Calu3 (cell line): ENCODE measurements around the gene HSPG2. TPM values are rescaled to one million over a fixed set of nuclear protein-coding genes. Genes with fewer than 3 reads are reported as not detected.
A peak's percentile ranks its signal among the peaks of the same experiment; 100 is the strongest.
"Not testable (repeated sequence)": the region's sequence is repeated elsewhere in the genome, so short reads cannot be mapped to it uniquely, and the experiment has no call there.

Experiments
- Bru-seq: library from RNA; stranded (reverse); fragments of 400-500 nt; gene quantifications from one replicate; lab custom pipeline; 2021; lab: Mats Ljungman, UMichigan
- BruChase-seq, 2 experiments: library from RNA; stranded (reverse); fragments of 400-500 nt; gene quantifications; one replicate each; lab custom pipeline; 2021; lab: Mats Ljungman, UMichigan
- BruUV-seq: library from RNA; stranded (reverse); fragments of 400-500 nt; replicated peaks from 2 replicates; lab custom pipeline; 2021; lab: Mats Ljungman, UMichigan
- CTCF ChIA-PET: fragments of 300-600 bp; sonication (Branson Sonifier 250); formaldehyde crosslinking; loops from one replicate; lab custom pipeline; 2022; ENCODE audit warnings: antibody characterized with exemption; lab: Charles Lee
- DNase-seq: peaks from one replicate; pipeline ENCODE4 v3.0.0; 2022
- H3K27ac Mint-ChIP-seq: one replicate; pipeline ENCODE4 v1.8.0; 2022; ENCODE audit warnings: mixed read lengths; ENCODE audit not compliant: unreplicated experiment
- H3K27me3 Mint-ChIP-seq: one replicate; pipeline ENCODE4 v1.8.0; 2022; ENCODE audit warnings: mixed read lengths; ENCODE audit not compliant: unreplicated experiment
- H3K36me3 Mint-ChIP-seq: one replicate; pipeline ENCODE4 v1.8.0; 2022; ENCODE audit warnings: mild to moderate bottlenecking, moderate library complexity, mixed read lengths; ENCODE audit not compliant: insufficient read depth, unreplicated experiment
- H3K4me1 Mint-ChIP-seq: one replicate; pipeline ENCODE4 v1.8.0; 2022; ENCODE audit warnings: mild to moderate bottlenecking, low read depth, mixed read lengths; ENCODE audit not compliant: unreplicated experiment
- H3K4me3 Mint-ChIP-seq: one replicate; pipeline ENCODE4 v1.8.0; 2022; ENCODE audit warnings: mild to moderate bottlenecking, low read depth, moderate library complexity, mixed read lengths; ENCODE audit not compliant: unreplicated experiment
- H3K9me3 Mint-ChIP-seq: one replicate; pipeline ENCODE4 v1.8.0; 2022; ENCODE audit warnings: low read depth, mixed read lengths; ENCODE audit not compliant: unreplicated experiment
- intact Hi-C: fragments of 100-400 bp; cut with micrococcal nuclease; formaldehyde crosslinking; loops from one replicate; pipeline ENCODE4 v1.10.0; 2022; ENCODE audit not compliant: unreplicated experiment
- long read RNA-seq: library from polyadenylated mRNA; stranded (forward); transcript quantifications from one replicate; pipeline ENCODE4 v2.0.0, GENCODE V29; 2022
- total RNA-seq: library from RNA; stranded (reverse); gene quantifications from 2 replicates; pipeline ENCODE4 v1.2.3, GENCODE V29; 2022
- TF ChIP-seq, protein P1 (sequence below): fragments of 200-600 bp; IDR thresholded peaks from one replicate; pipeline ENCODE4 v1.8.0; 2022; ENCODE audit warnings: antibody characterized with exemption; ENCODE audit not compliant: unreplicated experiment

Gene HSPG2
- total RNA-seq: 397 and 398 TPM in 2 replicates
- Bru-seq, nascent RNA: percentile 78 among the genes with signal in this experiment
- percentile 90 among the genes with signal in this experiment for BruChase-seq, experiment 1, labeled RNA remaining after a 6-hour chase
- BruChase-seq, experiment 2, labeled RNA remaining after a 2-hour chase: percentile 88 among the genes with signal in this experiment
- long read RNA-seq, partial matches to known transcripts: 34 of 77 reads
- long read RNA-seq, other reads (novel, unspliced or antisense): 38 of 77 reads

DNA sequence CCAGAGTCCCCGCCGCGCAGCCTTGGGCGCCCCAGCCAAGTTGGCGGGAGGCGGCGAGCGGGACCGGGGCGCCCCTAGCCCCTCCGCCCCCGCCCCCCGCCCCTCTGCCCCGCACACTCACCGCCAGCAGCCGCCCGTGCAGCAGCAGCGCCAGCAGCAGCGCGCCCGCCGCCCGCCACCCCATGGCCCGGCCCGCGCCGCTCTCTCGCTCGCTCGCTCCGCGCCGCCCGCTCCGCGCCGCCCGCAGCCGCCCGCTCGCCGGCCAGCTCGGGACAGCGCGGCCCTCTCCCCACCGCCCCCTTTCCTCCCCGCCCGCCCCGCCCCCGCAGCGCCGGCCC lies at the start of gene HSPG2:
Gene HSPG2, minus strand, starts transcription at position 277 of the 338 bp plus-strand sequence. Its CDS starts 93 bp downstream, at position 184.
- Mint-ChIP-seq H3K36me3 (peaks cover 69% of the 10 kb centered on the region), H3K4me1 (peaks cover 50% of the 10 kb centered on the region), H3K4me3 (peak within 1 kb of the TSS; percentile 88), H3K9me3 (no peaks in the 10 kb centered on the region), H3K27me3 (no peaks in the 10 kb centered on the region), H3K27ac (peak within 1 kb of the TSS; percentile 92)
- intact Hi-C loops: no loop called here
- no peak for DNase-seq
- BruUV-seq: no TSS peak
- CTCF ChIA-PET: no interaction called here
- TF ChIP-seq, protein P1, sequence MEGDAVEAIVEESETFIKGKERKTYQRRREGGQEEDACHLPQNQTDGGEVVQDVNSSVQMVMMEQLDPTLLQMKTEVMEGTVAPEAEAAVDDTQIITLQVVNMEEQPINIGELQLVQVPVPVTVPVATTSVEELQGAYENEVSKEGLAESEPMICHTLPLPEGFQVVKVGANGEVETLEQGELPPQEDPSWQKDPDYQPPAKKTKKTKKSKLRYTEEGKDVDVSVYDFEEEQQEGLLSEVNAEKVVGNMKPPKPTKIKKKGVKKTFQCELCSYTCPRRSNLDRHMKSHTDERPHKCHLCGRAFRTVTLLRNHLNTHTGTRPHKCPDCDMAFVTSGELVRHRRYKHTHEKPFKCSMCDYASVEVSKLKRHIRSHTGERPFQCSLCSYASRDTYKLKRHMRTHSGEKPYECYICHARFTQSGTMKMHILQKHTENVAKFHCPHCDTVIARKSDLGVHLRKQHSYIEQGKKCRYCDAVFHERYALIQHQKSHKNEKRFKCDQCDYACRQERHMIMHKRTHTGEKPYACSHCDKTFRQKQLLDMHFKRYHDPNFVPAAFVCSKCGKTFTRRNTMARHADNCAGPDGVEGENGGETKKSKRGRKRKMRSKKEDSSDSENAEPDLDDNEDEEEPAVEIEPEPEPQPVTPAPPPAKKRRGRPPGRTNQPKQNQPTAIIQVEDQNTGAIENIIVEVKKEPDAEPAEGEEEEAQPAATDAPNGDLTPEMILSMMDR: no peak

DNA sequence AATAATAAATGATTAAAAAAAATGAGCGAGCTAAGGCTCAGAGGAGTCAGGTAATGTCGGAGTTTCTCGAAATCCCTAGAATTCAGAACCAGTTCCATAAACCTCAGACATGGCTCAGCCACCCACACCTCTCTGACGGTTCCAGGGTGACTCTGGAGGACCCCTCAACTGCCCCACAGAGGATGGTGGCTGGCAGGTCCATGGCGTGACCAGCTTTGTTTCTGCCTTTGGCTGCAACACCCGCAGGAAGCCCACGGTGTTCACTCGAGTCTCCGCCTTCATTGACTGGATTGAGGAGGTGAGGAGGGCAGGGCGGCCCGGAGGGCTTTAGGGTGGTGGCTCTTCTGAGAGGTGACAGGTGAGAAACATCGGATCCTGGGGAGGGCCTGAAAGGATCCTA lies 49.3 kb upstream of the HSPG2 start:
- H3K36me3 Mint-ChIP-seq, BruUV-seq, DNase-seq, intact Hi-C loops, H3K9me3 Mint-ChIP-seq, H3K27me3 Mint-ChIP-seq, H3K27ac Mint-ChIP-seq, H3K4me3 Mint-ChIP-seq, H3K4me1 Mint-ChIP-seq: not testable (repeated sequence)
- CTCF ChIA-PET: interaction anchor here (0.7 kb wide), 1 partner anchor 13 kb away, joined by 3 read pairs; no protein-coding TSS in a partner anchor

DNA sequence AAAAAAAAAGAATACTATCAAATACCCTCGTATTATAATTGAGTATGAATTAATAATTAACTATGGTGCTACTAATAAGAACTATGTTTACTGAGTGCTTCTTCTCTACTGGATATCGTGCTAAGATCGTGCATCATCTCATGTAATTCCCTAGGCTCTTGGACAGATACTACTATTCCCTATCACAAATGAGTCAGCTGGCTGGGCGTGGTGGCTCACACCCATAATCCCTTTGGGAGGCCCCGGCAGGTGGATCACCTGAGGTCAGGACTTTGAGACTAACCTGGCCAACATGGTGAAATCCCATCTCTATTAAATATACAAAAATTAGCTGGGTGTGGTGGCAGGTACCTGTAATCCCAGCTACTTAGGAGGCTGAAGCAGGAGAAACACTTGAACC lies 48.8 kb upstream of the HSPG2 start:
- H3K4me1 Mint-ChIP-seq, H3K9me3 Mint-ChIP-seq, H3K27me3 Mint-ChIP-seq, H3K36me3 Mint-ChIP-seq, H3K4me3 Mint-ChIP-seq, H3K27ac Mint-ChIP-seq, DNase-seq, intact Hi-C loops, BruUV-seq: not testable (repeated sequence)
- CTCF ChIA-PET: interaction anchor here (0.7 kb wide), 1 partner anchor 13 kb away, joined by 3 read pairs; no protein-coding TSS in a partner anchor

DNA sequence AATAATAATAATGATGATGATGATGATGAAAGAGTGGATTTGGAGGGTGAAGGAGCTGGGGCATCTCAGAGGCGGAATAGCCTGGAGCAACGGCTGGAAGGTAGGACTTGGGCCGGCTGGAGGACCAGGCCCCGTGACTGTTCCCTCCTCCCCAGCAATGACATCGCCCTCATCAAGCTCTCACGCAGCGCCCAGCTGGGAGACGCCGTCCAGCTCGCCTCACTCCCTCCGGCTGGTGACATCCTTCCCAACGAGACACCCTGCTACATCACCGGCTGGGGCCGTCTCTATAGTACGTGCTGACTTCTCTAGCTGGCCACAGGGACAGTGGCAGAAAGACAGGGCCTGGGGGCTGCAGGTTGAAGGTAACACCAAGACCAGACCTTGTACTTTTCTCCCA lies 46.4 kb upstream of the HSPG2 start:
- H3K27ac Mint-ChIP-seq, intact Hi-C loops, H3K9me3 Mint-ChIP-seq, H3K4me1 Mint-ChIP-seq, H3K27me3 Mint-ChIP-seq, BruUV-seq, CTCF ChIA-PET, H3K36me3 Mint-ChIP-seq, DNase-seq, H3K4me3 Mint-ChIP-seq: not testable (repeated sequence)

DNA sequence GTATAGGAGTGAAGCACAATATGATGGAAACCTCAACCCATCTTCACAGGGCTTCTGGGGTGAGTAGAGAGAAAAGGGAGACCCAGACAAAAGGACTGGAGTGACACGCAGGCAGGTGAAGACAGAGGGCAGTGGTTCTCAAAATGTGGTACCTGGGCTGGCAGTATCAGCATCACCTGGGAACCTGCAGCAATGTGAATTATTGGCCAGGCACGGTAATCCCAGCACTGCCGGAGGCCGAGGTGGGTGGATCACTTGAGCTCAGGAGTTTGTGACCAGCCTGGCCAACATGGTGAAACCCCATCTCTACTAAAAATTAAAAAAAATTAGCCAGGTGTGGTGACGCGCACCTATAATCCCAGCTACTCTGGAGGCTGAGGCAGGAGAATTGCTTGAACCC lies 45.0 kb upstream of the HSPG2 start:
- BruUV-seq, DNase-seq, H3K9me3 Mint-ChIP-seq, H3K27me3 Mint-ChIP-seq, H3K27ac Mint-ChIP-seq, intact Hi-C loops, H3K4me3 Mint-ChIP-seq, H3K36me3 Mint-ChIP-seq, H3K4me1 Mint-ChIP-seq: not testable (repeated sequence)
- CTCF ChIA-PET: interaction anchor here (0.8 kb wide), 1 partner anchor 155 kb away, joined by 3 read pairs; no protein-coding TSS in a partner anchor

DNA sequence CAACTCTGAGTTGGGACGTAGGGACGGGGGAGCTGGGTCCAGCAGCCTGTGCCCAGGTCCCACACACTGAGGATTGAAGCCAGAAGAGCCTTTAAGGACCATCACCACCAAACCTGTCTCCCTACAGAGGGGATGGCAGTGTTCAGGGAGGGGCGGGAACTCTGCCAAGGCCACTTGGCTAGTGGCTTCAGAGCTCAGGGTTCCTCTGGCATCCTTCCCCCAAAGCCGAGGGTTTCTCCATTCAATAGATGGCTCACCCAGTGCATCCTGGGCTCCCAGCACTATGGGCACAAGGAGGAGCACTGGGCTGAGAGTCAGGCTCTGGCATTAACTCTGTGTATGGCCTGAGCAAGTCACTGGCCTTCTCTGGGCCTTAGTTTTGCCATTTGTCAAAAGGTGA lies 44.1 kb upstream of the HSPG2 start:
- H3K27me3 Mint-ChIP-seq, BruUV-seq, H3K4me1 Mint-ChIP-seq, H3K9me3 Mint-ChIP-seq, H3K36me3 Mint-ChIP-seq, intact Hi-C loops, H3K27ac Mint-ChIP-seq, H3K4me3 Mint-ChIP-seq, DNase-seq: not testable (repeated sequence)
- CTCF ChIA-PET: interaction anchor here (0.7 to 0.8 kb wide), 2 partner anchors 24 to 155 kb away, joined by 3 to 4 read pairs; no protein-coding TSS in a partner anchor

DNA sequence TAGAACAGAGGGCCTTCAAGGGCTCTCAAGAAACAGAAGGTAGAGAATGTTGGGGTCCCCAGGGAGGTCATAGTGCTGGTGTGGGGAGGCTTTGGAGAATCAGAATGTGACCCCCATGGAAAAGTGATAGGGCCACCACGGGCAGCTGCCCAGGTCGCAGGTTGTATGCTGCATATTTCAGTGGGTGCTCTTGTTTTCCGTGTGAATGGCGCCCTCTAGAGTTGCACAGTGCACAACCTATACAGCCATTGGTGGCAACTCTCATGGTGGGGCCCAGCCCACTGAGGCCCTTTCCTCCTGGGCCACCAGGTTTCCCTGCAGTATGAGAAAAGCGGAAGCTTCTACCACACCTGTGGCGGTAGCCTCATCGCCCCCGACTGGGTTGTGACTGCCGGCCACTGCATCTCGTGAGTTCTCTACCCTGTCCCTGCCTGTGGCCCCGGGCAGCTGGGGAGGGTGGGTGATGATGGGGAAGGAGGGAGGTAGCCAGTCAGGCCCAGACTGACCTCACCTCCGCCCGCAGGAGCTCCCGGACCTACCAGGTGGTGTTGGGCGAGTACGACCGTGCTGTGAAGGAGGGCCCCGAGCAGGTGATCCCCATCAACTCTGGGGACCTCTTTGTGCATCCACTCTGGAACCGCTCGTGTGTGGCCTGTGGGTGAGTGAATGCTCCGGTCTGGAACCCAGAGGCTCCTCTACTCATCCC lies 43.6 kb upstream of the HSPG2 start:
- BruUV-seq, H3K27me3 Mint-ChIP-seq, H3K27ac Mint-ChIP-seq, H3K4me3 Mint-ChIP-seq, intact Hi-C loops, H3K9me3 Mint-ChIP-seq, H3K4me1 Mint-ChIP-seq, H3K36me3 Mint-ChIP-seq: not testable (repeated sequence)
- CTCF ChIA-PET: interaction anchor here (0.7 kb wide), 1 partner anchor 25 kb away, joined by 4 read pairs; no protein-coding TSS in a partner anchor
- DNase-seq: peak; percentile 35

DNA sequence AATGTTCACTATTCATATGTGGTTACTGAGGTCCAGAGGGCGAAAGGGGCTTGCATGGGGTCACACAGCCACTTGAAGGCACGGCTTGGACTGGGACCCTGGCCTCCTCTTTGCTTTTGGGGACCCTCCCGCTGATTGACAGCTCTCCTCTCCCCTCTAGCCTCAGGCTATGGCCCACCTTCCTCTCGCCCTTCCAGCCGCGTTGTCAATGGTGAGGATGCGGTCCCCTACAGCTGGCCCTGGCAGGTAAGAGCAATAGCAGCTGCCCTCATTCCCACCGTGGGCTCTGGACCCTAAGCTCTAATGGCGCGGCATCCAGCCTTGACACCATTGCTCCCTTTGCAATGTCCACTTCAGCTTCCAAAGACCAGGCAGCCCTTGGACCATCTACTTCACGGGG lies 41.1 kb upstream of the HSPG2 start:
- DNase-seq, H3K9me3 Mint-ChIP-seq, intact Hi-C loops, H3K27ac Mint-ChIP-seq, CTCF ChIA-PET, H3K4me3 Mint-ChIP-seq, BruUV-seq, H3K4me1 Mint-ChIP-seq, H3K27me3 Mint-ChIP-seq: not testable (repeated sequence)
- peaks cover 15% of the 10 kb centered on the region for H3K36me3 Mint-ChIP-seq

DNA sequence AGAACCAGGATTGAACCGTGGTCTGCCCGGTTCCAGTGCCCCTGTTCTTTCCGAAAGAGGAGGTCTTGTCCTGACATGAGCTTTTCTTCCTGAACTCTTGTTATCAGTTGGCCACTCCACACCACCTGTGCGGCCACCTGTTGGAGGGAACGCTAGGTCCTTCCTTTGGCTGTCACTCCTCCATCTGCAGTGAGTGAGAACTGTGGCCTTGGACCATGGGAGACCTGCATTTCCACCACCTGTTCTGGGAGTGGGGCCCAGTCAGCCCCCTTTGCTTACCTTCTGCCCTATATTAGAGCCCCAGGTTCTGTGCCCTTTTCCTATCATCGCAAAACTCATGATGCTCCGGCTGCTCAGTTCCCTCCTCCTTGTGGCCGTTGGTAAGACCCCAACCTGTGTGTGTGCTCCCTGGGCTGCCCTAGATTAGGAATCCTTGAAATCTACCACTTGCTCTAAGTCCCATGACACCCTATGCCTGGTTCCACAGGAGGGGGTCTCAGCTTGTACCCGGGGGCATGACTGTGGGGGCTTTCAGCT lies 39.7 kb upstream of the HSPG2 start, which contains the start of gene CELA3B:
Gene CELA3B, plus strand, starts transcription at position 320 of the 537 bp plus-strand sequence. Its CDS starts 18 bp downstream, at position 338.
- intact Hi-C loops: not testable (repeated sequence)
- H3K27ac Mint-ChIP-seq: peak within 1 kb of the TSS; percentile 22

More for the DNA sequence above, 39.7 kb upstream of the HSPG2 start, which contains the start of gene CELA3B:
- H3K36me3 Mint-ChIP-seq: peaks cover 15% of the 10 kb centered on the region
- H3K4me3 Mint-ChIP-seq, H3K27me3 Mint-ChIP-seq, H3K4me1 Mint-ChIP-seq, H3K9me3 Mint-ChIP-seq, CTCF ChIA-PET, BruUV-seq, DNase-seq: not testable (repeated sequence)
